Smooth muscle cell of the pulmonary artery (primary cell): ENCODE results near the gene LIN28A. TPM values are rescaled to one million over a fixed set of nuclear protein-coding genes. Genes with fewer than 3 reads are reported as not detected.

ENCODE experiments used
- total RNA-seq: library from RNA; depleted of rRNA; stranded (reverse); fragments of >200 nt; gene quantifications from 2 replicates; pipeline ENCODE4 v1.2.3, GENCODE V29; 2014

LIN28A gene, protein sequence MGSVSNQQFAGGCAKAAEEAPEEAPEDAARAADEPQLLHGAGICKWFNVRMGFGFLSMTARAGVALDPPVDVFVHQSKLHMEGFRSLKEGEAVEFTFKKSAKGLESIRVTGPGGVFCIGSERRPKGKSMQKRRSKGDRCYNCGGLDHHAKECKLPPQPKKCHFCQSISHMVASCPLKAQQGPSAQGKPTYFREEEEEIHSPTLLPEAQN
- not detected in 2 replicates for total RNA-seq

DNA sequence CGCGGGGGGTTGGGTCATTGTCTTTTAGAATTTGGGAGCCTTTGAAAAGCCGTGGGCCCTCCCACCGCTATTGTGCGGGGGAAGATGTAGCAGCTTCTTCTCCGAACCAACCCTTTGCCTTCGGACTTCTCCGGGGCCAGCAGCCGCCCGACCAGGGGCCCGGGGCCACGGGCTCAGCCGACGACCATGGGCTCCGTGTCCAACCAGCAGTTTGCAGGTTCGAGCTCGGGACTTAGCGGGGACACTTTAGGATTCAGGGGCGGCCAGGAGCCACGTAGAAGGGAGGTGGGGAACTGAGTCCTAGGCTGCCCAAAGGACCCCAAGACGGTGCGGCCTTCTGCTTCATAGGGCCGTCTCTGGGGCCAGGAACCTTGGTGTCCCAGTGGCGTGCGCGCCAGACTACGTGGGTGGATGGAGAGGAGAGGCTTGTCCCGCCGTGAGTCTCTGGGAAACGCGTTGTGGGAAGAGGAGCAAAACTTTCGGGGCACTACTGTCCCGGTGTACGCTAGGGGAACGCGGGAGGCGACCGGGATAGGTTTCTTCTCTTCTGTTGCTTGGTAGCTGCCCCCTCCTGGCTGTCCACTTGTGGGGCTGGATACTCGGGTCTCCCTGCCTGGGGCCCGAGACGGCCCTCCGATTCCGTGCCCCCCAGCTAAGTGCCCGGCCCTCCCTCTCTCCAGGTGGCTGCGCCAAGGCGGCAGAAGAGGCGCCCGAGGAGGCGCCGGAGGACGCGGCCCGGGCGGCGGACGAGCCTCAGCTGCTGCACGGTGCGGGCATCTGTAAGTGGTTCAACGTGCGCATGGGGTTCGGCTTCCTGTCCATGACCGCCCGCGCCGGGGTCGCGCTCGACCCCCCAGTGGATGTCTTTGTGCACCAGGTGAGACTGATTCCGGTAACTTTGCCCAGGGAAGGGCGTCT is at the start of gene LIN28A:
TSS of gene LIN28A (plus strand) at position 112 of the 918 bp plus-strand sequence. CDS start at position 187, 75 bp downstream.

DNA sequence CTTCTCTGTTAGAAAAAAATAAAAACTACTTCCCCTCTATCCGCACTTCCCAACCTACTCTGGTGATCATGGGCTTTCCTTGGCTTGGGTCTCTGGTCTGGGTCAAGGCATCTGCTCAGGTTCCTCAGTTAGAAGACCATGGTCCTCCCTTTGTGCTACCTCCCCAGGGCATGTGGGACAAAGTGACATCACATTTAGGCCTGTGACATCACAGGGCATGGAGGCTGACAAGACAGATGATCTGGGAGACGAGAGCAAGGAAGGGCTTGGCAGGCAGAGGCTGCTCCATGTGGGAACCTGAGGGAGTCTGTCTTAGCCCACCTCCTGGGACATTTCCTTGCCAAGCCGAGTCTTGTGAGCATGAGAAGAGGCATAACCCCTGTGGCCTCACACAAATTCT is 38.0 kb upstream of the LIN28A start, which contains the start of gene ZNF683:
TSS of gene ZNF683 (minus strand) at position 140 of the 400 bp plus-strand sequence. CDS start 4,179 bp downstream, outside the sequence.

DNA sequence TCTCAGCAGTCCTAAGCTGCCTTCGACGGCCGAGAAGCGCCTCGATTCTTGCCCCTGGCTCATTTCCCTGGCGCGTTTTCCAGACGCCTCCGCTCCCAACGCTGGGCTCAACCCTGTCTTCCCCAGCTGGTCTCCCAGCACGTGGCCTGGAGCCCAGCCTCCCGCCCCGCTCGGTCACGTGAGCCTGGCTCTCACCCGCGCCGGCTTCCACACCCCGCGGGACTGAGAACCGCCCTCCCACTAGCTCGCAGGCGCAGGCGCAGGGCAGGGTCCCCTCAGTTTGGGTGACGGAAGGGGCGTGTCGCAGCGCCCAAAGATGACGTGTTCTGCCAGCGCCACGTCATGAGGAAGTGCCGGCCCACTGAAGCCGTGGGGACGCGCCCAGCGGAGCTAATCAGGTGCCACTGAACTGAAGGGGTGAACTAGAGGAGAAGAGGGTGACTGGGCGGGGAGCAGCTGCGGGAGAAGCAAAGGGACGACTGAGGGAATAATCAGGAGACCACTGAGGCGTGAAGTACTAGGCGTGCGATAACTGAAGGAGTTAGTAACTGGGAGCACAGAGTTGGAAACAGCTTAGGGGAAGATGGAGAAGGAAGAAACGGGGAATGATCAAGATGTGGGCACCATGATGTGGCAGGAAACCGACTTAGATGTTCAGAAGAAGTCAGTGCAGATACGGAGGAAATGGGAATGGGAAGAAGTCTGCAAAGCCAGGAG is 21.5 kb downstream of the LIN28A start, which contains the start of gene DHDDS:
TSS of gene DHDDS (plus strand) at position 343 of the 717 bp plus-strand sequence. CDS start 625 bp downstream, outside the sequence.

DNA sequence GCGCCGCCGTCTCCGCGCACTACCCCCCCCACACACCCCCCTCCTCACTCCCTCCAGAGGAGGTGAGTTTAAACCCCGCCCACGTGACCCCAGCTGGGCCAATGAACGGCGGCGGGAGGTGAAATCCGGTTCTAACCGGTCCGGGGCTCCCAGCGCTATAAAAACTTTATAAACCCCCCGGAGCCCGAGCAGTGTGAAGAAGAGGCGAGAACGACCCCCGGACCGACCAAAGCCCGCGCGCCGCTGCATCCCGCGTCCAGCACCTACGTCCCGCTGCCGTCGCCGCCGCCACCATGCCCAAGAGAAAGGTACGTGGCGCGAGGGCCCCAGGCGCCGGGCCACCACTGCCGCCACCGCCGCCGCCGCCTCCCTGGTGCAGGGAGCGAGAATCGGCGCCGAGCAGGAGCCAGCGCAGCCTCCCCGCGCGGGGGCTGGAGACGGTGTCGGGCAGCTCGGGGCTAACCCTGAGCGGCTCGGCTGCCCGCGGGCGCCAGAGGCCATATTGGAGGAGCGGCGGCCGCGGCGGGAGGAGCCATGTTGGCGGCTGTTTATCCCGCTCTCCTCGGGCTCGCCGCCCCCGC is 61.8 kb downstream of the LIN28A start, which contains the start of gene HMGN2:
TSS of gene HMGN2 (plus strand) at position 121 of the 581 bp plus-strand sequence. CDS start at position 294, 173 bp downstream.

Other genes starting within 250 kb of the LIN28A start
- gene C1orf232, start 241.9 kb upstream of the LIN28A start, total RNA-seq, result not detected in 2 replicates
- 13.6 and 14.0 TPM in 2 replicates for gene ZNF593, start 240.9 kb upstream of the LIN28A start, total RNA-seq
- not detected in 2 replicates for gene ZNF593OS, start 239.0 kb upstream of the LIN28A start, total RNA-seq
- 0.07 and 0.69 TPM in 2 replicates for gene CNKSR1, start 233.3 kb upstream of the LIN28A start, total RNA-seq
- gene CATSPER4, start 220.2 kb upstream of the LIN28A start, total RNA-seq, result not detected in 2 replicates
- gene CEP85, start 176.6 kb upstream of the LIN28A start, total RNA-seq, result 6.1 and 6.9 TPM in 2 replicates
- 68.1 and 84.3 TPM in 2 replicates for gene SH3BGRL3, start 130.7 kb upstream of the LIN28A start, total RNA-seq
- 3.1 and 3.8 TPM in 2 replicates for gene UBXN11, start 104.2 kb upstream of the LIN28A start, total RNA-seq
- not detected in 2 replicates for gene CD52, start 92.9 kb upstream of the LIN28A start, total RNA-seq
- gene CRYBG2, start 56.7 kb upstream of the LIN28A start, total RNA-seq, result not detected in 2 replicates
- gene ZNF683, start 38.1 kb upstream of the LIN28A start, total RNA-seq, result not detected in 2 replicates
- 51.0 and 61.8 TPM in 2 replicates for gene DHDDS, start 21.5 kb downstream of the LIN28A start, total RNA-seq
- gene HMGN2, start 61.6 kb downstream of the LIN28A start, total RNA-seq, result 134 and 199 TPM in 2 replicates
- gene RPS6KA1, start 118.9 kb downstream of the LIN28A start, total RNA-seq, result 1.1 and 2.1 TPM in 2 replicates